CD4-positive, CD25-positive, alpha-beta regulatory T cell (primary cell): ENCODE measurements around the gene ESAM. TPM values are rescaled to one million over a fixed set of nuclear protein-coding genes. Genes with fewer than 3 reads are reported as not detected.

Source experiments
- ATAC-seq, 2 donors: fragments of 150-1000 bp; cut with Tn5 transposase; one replicate each; pipeline ENCODE4 v1.10.0; 2021; ENCODE audit warnings: low read depth in 2 of 2, moderate number of reproducible peaks in 2 of 2, moderate library complexity in 1 of 2
- DNase-seq, 3 donors: peaks; one replicate each; pipeline versions ENCODE4 v3.0.0 to v3.0.0-alpha.2; 2012 to 2022; ENCODE audit warnings: mixed read lengths in 1 of 3
- H3K27ac ChIP-seq: one replicate; pipeline ENCODE4 v1.7.0; 2013; ENCODE audit warnings: mild to moderate bottlenecking, low read length; ENCODE audit not compliant: insufficient read depth, poor library complexity, severe bottlenecking
- H3K27me3 ChIP-seq: one replicate; pipeline ENCODE4 v1.7.0; 2013; ENCODE audit warnings: low read length; ENCODE audit not compliant: control insufficient read depth, insufficient read depth
- H3K36me3 ChIP-seq: one replicate; pipeline ENCODE4 v1.7.0; 2013; ENCODE audit warnings: mild to moderate bottlenecking, low read length, moderate library complexity; ENCODE audit not compliant: control insufficient read depth, insufficient read depth
- H3K4me1 ChIP-seq: 2 replicates; pipeline ENCODE4 v1.7.0; 2013; ENCODE audit warnings: mild to moderate bottlenecking, low read length; ENCODE audit not compliant: insufficient read depth, control insufficient read depth, poor library complexity, severe bottlenecking
- H3K4me3 ChIP-seq: one replicate; pipeline ENCODE4 v1.7.0; 2013; ENCODE audit warnings: low read depth, mild to moderate bottlenecking, low read length, moderate library complexity
- H3K9me3 ChIP-seq, 2 experiments: 1 replicate in 1 of 2; 2 replicates in 1 of 2; pipeline ENCODE4 v1.7.0; 2013; ENCODE audit warnings: low read length in 2 of 2, mild to moderate bottlenecking in 1 of 2, moderate library complexity in 1 of 2; ENCODE audit not compliant: control insufficient read depth in 2 of 2
- H3K27ac Mint-ChIP-seq, 3 donors: one replicate each; pipeline ENCODE4 v1.8.0; 2020 to 2022; ENCODE audit warnings: mild to moderate bottlenecking in 3 of 3, mixed read lengths in 3 of 3, moderate library complexity in 2 of 3
- H3K27me3 Mint-ChIP-seq: one replicate; pipeline ENCODE4 v1.8.0; 2022; ENCODE audit warnings: mild to moderate bottlenecking, mixed read lengths
- H3K36me3 Mint-ChIP-seq: one replicate; pipeline ENCODE4 v1.8.0; 2020; ENCODE audit warnings: mixed read lengths
- H3K4me1 Mint-ChIP-seq, 4 donors: one replicate each; pipeline ENCODE4 v1.8.0; 2020 to 2022; ENCODE audit warnings: mixed read lengths in 4 of 4, mild to moderate bottlenecking in 1 of 4
- H3K4me3 Mint-ChIP-seq, 4 donors: one replicate each; pipeline ENCODE4 v1.8.0; 2020 to 2022; ENCODE audit warnings: mild to moderate bottlenecking in 4 of 4, mixed read lengths in 4 of 4, moderate library complexity in 3 of 4
- H3K9me3 Mint-ChIP-seq, 7 donors: one replicate each; pipeline ENCODE4 v1.8.0; 2020 to 2022; ENCODE audit warnings: mixed read lengths in 7 of 7, mild to moderate bottlenecking in 3 of 7, moderate library complexity in 2 of 7
- polyA plus RNA-seq, 4 donors: library from polyadenylated mRNA; unstranded; fragments of 300-500 nt; fragmentation: Illumina TruSeq; gene quantifications; one replicate each; pipeline ENCODE4 v1.2.3, GENCODE V29; 2021
- total RNA-seq: library from RNA; stranded (reverse); gene quantifications from one replicate; pipeline ENCODE4 v1.2.3, GENCODE V29; 2022

The ESAM gene
- total and polyA plus RNA-seq, 5 donors from 2014 or later: 0.55 to 3.1 (median 2.6) TPM; not detected in 1

GRCh38 chr11:124800226-124800929 lies 38.3 kb upstream of the ESAM start, which contains the start of gene MSANTD2:
Gene MSANTD2, minus strand, starts transcription at chr11:124800406. Its CDS starts 26 bp downstream, at chr11:124800380.
- Histone ChIP-seq H3K4me3 (peak within 1 kb of the TSS; percentile 87), H3K36me3 (no peaks in the 10 kb centered on the region), H3K9me3 (no peaks in the 10 kb centered on the region), H3K27ac (peak within 1 kb of the TSS; percentile 93), H3K4me1 (peaks cover 22% of the 10 kb centered on the region), H3K27me3 (no peaks in the 10 kb centered on the region)
- Mint-ChIP-seq H3K36me3 (peaks cover 6% of the 10 kb centered on the region), H3K27me3 (no peaks in the 10 kb centered on the region), H3K27ac (peak within 1 kb of the TSS; percentile 92 to 97 (median 95)), H3K4me1 (peaks cover 23 to 36% (median 29%) of the 10 kb centered on the region in 4 donors), H3K9me3 (no peaks in the 10 kb centered on the region), H3K4me3 (peak within 1 kb of the TSS; percentile 90 to 96 (median 96))
- DNase-seq: peak; percentile 73 to 84 (median 80)
- peak; percentile 91 to 92 for ATAC-seq

GRCh38 chr11:124799348-124800225 lies 37.5 kb upstream of the ESAM start:
- H3K4me3 Mint-ChIP-seq: peak overlapping the region; percentile 85 to 96 (median 96)
- no peaks in the 10 kb centered on the region for H3K27me3 Mint-ChIP-seq
- H3K27ac Mint-ChIP-seq: peak overlapping the region; percentile 92 to 97 (median 93)
- H3K9me3 Mint-ChIP-seq: no peaks in the 10 kb centered on the region
- peaks cover 23 to 39% (median 28%) of the 10 kb centered on the region in 4 donors for H3K4me1 Mint-ChIP-seq
- H3K9me3 ChIP-seq: no peaks in the 10 kb centered on the region
- peak overlapping the region; percentile 87 for H3K4me3 ChIP-seq
- peaks cover 22% of the 10 kb centered on the region for H3K4me1 ChIP-seq
- ATAC-seq: peak; percentile 45 to 60
- H3K36me3 ChIP-seq: no peaks in the 10 kb centered on the region
- DNase-seq: peak; percentile 44 to 58 (median 50)
- H3K36me3 Mint-ChIP-seq: no peaks in the 10 kb centered on the region
- peak overlapping the region; percentile 93 for H3K27ac ChIP-seq
- H3K27me3 ChIP-seq: no peaks in the 10 kb centered on the region

- ATAC-seq (no peak), DNase-seq (peak in 2 of 3 donors; percentile 3 to 36)
- no peaks in the 10 kb centered on the region for H3K9me3 Mint-ChIP-seq
- no peaks in the 10 kb centered on the region for H3K9me3 ChIP-seq
- H3K36me3 Mint-ChIP-seq: no peaks in the 10 kb centered on the region
- peak overlapping the region; percentile 65 to 93 (median 92) for H3K27ac Mint-ChIP-seq
- no peaks in the 10 kb centered on the region for H3K36me3 ChIP-seq
- H3K4me1 Mint-ChIP-seq: peaks cover 23 to 41% (median 30%) of the 10 kb centered on the region in 4 donors
- peak overlapping the region; percentile 93 for H3K27ac ChIP-seq
- H3K4me3 ChIP-seq: peak overlapping the region; percentile 87
- no peaks in the 10 kb centered on the region for H3K27me3 Mint-ChIP-seq
- H3K4me1 ChIP-seq: peaks cover 22% of the 10 kb centered on the region
- H3K4me3 Mint-ChIP-seq: peak overlapping the region; percentile 85 to 96 (median 96)
- H3K27me3 ChIP-seq: no peaks in the 10 kb centered on the region
Observed at GRCh38 chr11:124798991-124799347, 36.9 kb upstream of the ESAM start.

GRCh38 chr11:124796312-124796711 lies 34.2 kb upstream of the ESAM start:
- Mint-ChIP-seq H3K4me1 (peaks cover 29 to 54% (median 41%) of the 10 kb centered on the region in 4 donors), H3K9me3 (no peaks in the 10 kb centered on the region)

GRCh38 chr11:124793466-124794278 lies 31.6 kb upstream of the ESAM start:
- no peaks in the 10 kb centered on the region for H3K9me3 Mint-ChIP-seq
- H3K4me3 ChIP-seq: no peak overlapping the region
- H3K27me3 Mint-ChIP-seq: no peaks in the 10 kb centered on the region
- no peaks in the 10 kb centered on the region for H3K36me3 ChIP-seq
- H3K4me3 Mint-ChIP-seq: no peak overlapping the region
- peak in 2 of 3 donors; percentile 37 to 67 for DNase-seq
- no peaks in the 10 kb centered on the region for H3K27me3 ChIP-seq
- H3K4me1 Mint-ChIP-seq: peaks cover 23 to 46% (median 37%) of the 10 kb centered on the region in 4 donors
- H3K4me1 ChIP-seq: peaks cover 14% of the 10 kb centered on the region
- no peak overlapping the region for H3K27ac Mint-ChIP-seq
- ATAC-seq: peak in 1 of 2 donors; percentile 55
- peaks cover 8% of the 10 kb centered on the region for H3K36me3 Mint-ChIP-seq
- no peaks in the 10 kb centered on the region for H3K9me3 ChIP-seq
- H3K27ac ChIP-seq: no peak overlapping the region

More at GRCh38 chr11:124796312-124796711, 34.2 kb upstream of the ESAM start:
- ATAC-seq (no peak), DNase-seq (no peak)
- Mint-ChIP-seq H3K27ac (no peak overlapping the region), H3K36me3 (peaks cover 8% of the 10 kb centered on the region), H3K4me3 (peak overlapping the region in 1 of 4 donors; percentile 21), H3K27me3 (no peaks in the 10 kb centered on the region)
- H3K4me3 ChIP-seq: no peak overlapping the region
- no peaks in the 10 kb centered on the region for H3K27me3 ChIP-seq
- H3K27ac ChIP-seq: no peak overlapping the region
- no peaks in the 10 kb centered on the region for H3K36me3 ChIP-seq
- peaks cover 32% of the 10 kb centered on the region for H3K4me1 ChIP-seq
- H3K9me3 ChIP-seq: no peaks in the 10 kb centered on the region

- H3K9me3 Mint-ChIP-seq: no peaks in the 10 kb centered on the region
- no peak for ATAC-seq
- no peaks in the 10 kb centered on the region for H3K9me3 ChIP-seq
- H3K4me3 ChIP-seq: no peak overlapping the region
- H3K27ac Mint-ChIP-seq: peak overlapping the region in 1 of 3 donors; percentile 53
- peaks cover 10% of the 10 kb centered on the region for H3K4me1 ChIP-seq
- no peaks in the 10 kb centered on the region for H3K27me3 Mint-ChIP-seq
- no peak overlapping the region for H3K4me3 Mint-ChIP-seq
- no peak overlapping the region for H3K27ac ChIP-seq
- H3K27me3 ChIP-seq: no peaks in the 10 kb centered on the region
- DNase-seq: peak in 1 of 3 donors; percentile 2
- no peaks in the 10 kb centered on the region for H3K36me3 ChIP-seq
- peaks cover 8% of the 10 kb centered on the region for H3K36me3 Mint-ChIP-seq
- peaks cover 20 to 40% (median 30%) of the 10 kb centered on the region in 4 donors for H3K4me1 Mint-ChIP-seq
Observed at GRCh38 chr11:124791626-124792341, 29.7 kb upstream of the ESAM start.
